HL-60 (cell line): ENCODE measurements around the gene RAB11B.

Source experiments
- DNase-seq, 2 experiments: peaks; one replicate each; pipeline ENCODE4 v3.0.0-alpha.2; 2010 to 2020; ENCODE audit warnings: low read depth in 1 of 2, low spot score in 1 of 2
- H3K27ac ChIP-seq: fragments of 250-450 bp; sonication (Bioruptor Pico); replicated peaks from 2 replicates; pipeline ENCODE4 v1.5.1; 2020; ENCODE audit warnings: mild to moderate bottlenecking, moderate library complexity
- H3K27me3 ChIP-seq: fragments of 250-450 bp; sonication (Bioruptor Pico); 2 replicates; pipeline ENCODE4 v1.5.1; 2021; ENCODE audit warnings: mild to moderate bottlenecking, moderate library complexity; ENCODE audit not compliant: insufficient read depth, poor library complexity, severe bottlenecking
- H3K4me3 ChIP-seq: replicated peaks from 2 replicates; pipeline ENCODE4 v1.5.1; 2011; ENCODE audit warnings: mild to moderate bottlenecking, control low read depth, low read length; ENCODE audit not compliant: insufficient read depth
- CTCF ChIP-seq: IDR thresholded peaks from one replicate; pipeline ENCODE4 v1.5.1; 2011; ENCODE audit warnings: low read length, control low read depth, inconsistent platforms; ENCODE audit not compliant: insufficient read depth
- GABPA ChIP-seq: IDR thresholded peaks from 2 replicates; pipeline ENCODE4 v1.6.1; 2012; ENCODE audit warnings: low read depth
- POLR2AphosphoS5 ChIP-seq: IDR thresholded peaks from 2 replicates; pipeline ENCODE4 v1.6.1; 2012; ENCODE audit warnings: low read depth
- REST ChIP-seq: IDR thresholded peaks from 2 replicates; pipeline ENCODE4 v1.6.1; 2012; ENCODE audit warnings: low read depth; ENCODE audit not compliant: insufficient replicate concordance
- SPI1 ChIP-seq: IDR thresholded peaks from 2 replicates; pipeline ENCODE4 v1.6.1; 2012; ENCODE audit warnings: low read depth, mild to moderate bottlenecking, borderline replicate concordance

Gene RAB11B

GRCh38 chr19:8446061-8446709 is 56.0 kb downstream of the RAB11B start:
- peak overlapping the region; percentile 95 for H3K27ac ChIP-seq

GRCh38 chr19:8449830-8450229 is 59.7 kb downstream of the RAB11B start:
- TF ChIP-seq REST: no peak
- TF ChIP-seq CTCF: no peak
- no peak for TF ChIP-seq GABPA
- TF ChIP-seq POLR2AphosphoS5: no peak
- no peak for TF ChIP-seq SPI1
- Histone ChIP-seq H3K4me3 (no peak overlapping the region), H3K27ac (no peak overlapping the region), H3K27me3 (no peaks in the 10 kb centered on the region)
- DNase-seq: no peak

More at GRCh38 chr19:8446061-8446709, 56.0 kb downstream of the RAB11B start:
- Histone ChIP-seq H3K4me3 (peak overlapping the region; percentile 89), H3K27me3 (no peaks in the 10 kb centered on the region)
- no peak for DNase-seq
- TF ChIP-seq CTCF (no peak), REST (no peak), GABPA (no peak), SPI1 (no peak), POLR2AphosphoS5 (no peak)

- H3K4me3 ChIP-seq: no peak overlapping the region
- DNase-seq: no peak
- TF ChIP-seq SPI1: no peak
- TF ChIP-seq POLR2AphosphoS5: no peak
- TF ChIP-seq CTCF: no peak
- no peak for TF ChIP-seq GABPA
- no peak for TF ChIP-seq REST
- H3K27ac ChIP-seq: no peak overlapping the region
- H3K27me3 ChIP-seq: no peaks in the 10 kb centered on the region
Measured at GRCh38 chr19:8451377-8451776, 61.2 kb downstream of the RAB11B start.
